ENCODE results near the gene C10orf90. TPM values are rescaled to one million over a fixed set of nuclear protein-coding genes. Genes with fewer than 3 reads are reported as not detected.

Gene C10orf90
- total and polyA plus RNA-seq, 4 donors, result 1.7 to 3.4 (median 3.2) TPM

DNA sequence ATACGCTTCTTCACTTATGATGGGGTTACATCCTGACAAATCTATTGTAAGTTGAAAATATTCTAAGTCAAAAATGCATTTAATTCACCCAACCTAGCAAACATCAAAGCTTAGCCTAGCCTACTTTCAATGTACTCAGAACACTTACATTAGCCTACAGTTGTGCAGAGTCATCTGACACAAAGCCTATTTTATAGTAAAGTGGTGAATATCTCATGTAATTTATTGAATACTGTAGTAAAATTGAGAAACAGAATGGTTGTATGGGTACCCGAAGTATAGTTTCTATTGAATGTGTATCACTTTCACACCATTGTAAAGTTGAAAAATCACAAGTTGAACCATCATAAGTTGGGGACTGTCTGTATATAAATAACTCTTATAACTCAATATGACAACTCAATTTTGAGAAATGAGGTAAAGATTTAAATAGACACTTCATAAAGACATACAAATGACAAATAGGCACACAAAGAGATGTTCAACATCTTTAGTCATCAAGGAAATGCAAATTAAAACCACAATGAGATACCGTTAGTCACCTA lies 73.9 kb downstream of the C10orf90 start:
- Histone ChIP-seq H3K36me3 (ENCODE audit: control insufficient read depth, insufficient read depth, low read length) (no peaks in the 10 kb centered on the region), H3K4me3 (ENCODE audit: low read depth, low read length) (no peak overlapping the region), H3K27me3 (ENCODE audit: control insufficient read depth, insufficient read depth, low read length) (no peaks in the 10 kb centered on the region), H3K4me1 (ENCODE audit: control insufficient read depth, insufficient read depth, low read length) (peaks cover 3% of the 10 kb centered on the region), H3K9me3 (ENCODE audit: control insufficient read depth, insufficient read depth, low read length) (no peaks in the 10 kb centered on the region), H3K27ac (ENCODE audit: low read depth, low read length) (no peak overlapping the region)
- no CpG with 5 or more reads among the region's 3 CpGs for WGBS (ENCODE audit: insufficient coverage)
- no peak for DNase-seq (ENCODE audit: low read depth in 4 of 6, low spot score in 6 of 6)

DNA sequence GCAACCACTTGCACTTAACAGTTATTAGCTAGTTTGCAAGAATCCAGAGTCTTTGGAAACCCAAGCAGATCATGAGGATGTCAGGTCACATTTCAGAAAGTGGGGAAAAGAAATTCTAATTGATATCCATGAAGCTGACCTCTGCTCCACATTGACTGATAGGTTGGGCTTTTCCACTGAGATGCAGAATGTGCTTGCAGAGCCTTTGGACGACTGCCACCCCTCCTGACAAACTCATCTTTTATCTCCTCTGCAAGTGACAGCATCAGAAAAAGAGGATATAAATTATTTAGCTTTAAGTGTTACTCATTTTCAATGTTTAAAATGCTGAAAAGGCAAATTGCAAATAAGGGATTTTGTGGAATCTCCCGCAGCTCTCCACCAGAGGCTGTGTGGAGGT lies 75.3 kb downstream of the C10orf90 start:
- Histone ChIP-seq H3K9me3 (ENCODE audit: control insufficient read depth, insufficient read depth, low read length) (no peaks in the 10 kb centered on the region), H3K4me1 (ENCODE audit: control insufficient read depth, insufficient read depth, low read length) (peaks cover 3% of the 10 kb centered on the region), H3K36me3 (ENCODE audit: control insufficient read depth, insufficient read depth, low read length) (no peaks in the 10 kb centered on the region), H3K4me3 (ENCODE audit: low read depth, low read length) (no peak overlapping the region), H3K27ac (ENCODE audit: low read depth, low read length) (no peak overlapping the region), H3K27me3 (ENCODE audit: control insufficient read depth, insufficient read depth, low read length) (no peaks in the 10 kb centered on the region)
- no peak for DNase-seq (ENCODE audit: low read depth in 4 of 6, low spot score in 6 of 6)
- no CpG with 5 or more reads among the region's 2 CpGs for WGBS (ENCODE audit: insufficient coverage)

DNA sequence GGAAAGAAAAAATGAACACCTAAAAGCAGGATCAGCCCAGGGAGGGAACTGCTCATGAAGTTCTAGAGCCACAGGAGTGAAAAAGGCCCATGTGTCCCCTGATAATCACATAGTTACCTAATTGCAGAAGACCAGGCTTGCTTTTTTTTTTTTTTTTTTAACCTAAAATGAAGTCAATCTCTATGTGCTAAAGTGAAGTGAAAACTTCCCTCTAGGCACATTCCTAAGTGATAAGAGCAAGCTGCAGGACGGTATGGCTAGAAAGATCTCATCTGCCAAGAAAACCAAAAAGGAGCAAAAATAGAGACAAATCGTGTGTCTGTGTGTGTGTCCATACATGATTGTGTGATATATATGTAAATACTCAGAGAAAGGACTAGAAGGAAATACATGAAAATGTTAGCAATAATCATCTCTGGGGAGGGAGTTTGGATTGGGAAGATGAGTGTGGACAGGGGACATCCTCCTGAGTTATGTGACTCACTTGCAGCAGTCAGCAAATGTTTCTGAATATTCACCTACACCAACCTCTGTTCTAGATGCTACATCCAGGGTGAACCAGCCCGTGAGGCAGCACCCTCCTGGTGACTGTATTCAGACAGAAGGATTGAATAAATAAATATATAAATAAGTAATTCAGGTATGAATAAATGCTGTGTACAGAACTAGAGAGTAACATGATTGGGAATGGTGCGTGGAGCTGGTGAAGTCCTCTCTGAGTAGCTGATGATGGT lies 76.4 kb downstream of the C10orf90 start:
- DNase-seq (ENCODE audit: low read depth in 4 of 6, low spot score in 6 of 6), result no peak
- WGBS (ENCODE audit: insufficient coverage), result 100% methylated on average over 1 of the region's 4 CpGs
- no peaks in the 10 kb centered on the region for H3K4me1 ChIP-seq (ENCODE audit: control insufficient read depth, insufficient read depth, low read length)
- H3K27me3 ChIP-seq (ENCODE audit: control insufficient read depth, insufficient read depth, low read length), result no peaks in the 10 kb centered on the region
- no peak overlapping the region for H3K27ac ChIP-seq (ENCODE audit: low read depth, low read length)
- H3K36me3 ChIP-seq (ENCODE audit: control insufficient read depth, insufficient read depth, low read length), result no peaks in the 10 kb centered on the region
- H3K4me3 ChIP-seq (ENCODE audit: low read depth, low read length), result no peak overlapping the region
- H3K9me3 ChIP-seq (ENCODE audit: control insufficient read depth, insufficient read depth, low read length), result no peaks in the 10 kb centered on the region

DNA sequence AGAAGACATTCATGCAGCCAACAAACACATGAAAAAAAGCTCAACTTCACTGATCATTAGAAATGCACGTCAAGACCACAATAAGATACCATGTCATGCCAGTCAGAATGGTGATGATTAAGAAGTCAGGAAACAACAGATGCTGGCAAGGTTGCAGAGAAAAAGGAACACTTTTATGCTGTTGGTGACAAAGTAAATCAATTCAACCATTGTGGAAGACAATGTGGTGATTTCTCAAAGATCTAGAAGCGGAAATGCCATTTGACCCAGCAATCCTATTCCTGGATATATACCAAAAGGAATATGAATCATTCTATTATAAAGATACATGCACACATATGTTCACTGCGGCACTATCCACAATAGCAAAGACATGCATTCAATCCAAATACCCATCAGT lies 77.6 kb downstream of the C10orf90 start:
- Histone ChIP-seq H3K27ac (ENCODE audit: low read depth, low read length) (no peak overlapping the region), H3K9me3 (ENCODE audit: control insufficient read depth, insufficient read depth, low read length) (no peaks in the 10 kb centered on the region), H3K4me1 (ENCODE audit: control insufficient read depth, insufficient read depth, low read length) (no peaks in the 10 kb centered on the region), H3K36me3 (ENCODE audit: control insufficient read depth, insufficient read depth, low read length) (no peaks in the 10 kb centered on the region), H3K27me3 (ENCODE audit: control insufficient read depth, insufficient read depth, low read length) (no peaks in the 10 kb centered on the region), H3K4me3 (ENCODE audit: low read depth, low read length) (no peak overlapping the region)
- no peak for DNase-seq (ENCODE audit: low read depth in 4 of 6, low spot score in 6 of 6)
- no CpG with 5 or more reads among the region's 3 CpGs for WGBS (ENCODE audit: insufficient coverage)

DNA sequence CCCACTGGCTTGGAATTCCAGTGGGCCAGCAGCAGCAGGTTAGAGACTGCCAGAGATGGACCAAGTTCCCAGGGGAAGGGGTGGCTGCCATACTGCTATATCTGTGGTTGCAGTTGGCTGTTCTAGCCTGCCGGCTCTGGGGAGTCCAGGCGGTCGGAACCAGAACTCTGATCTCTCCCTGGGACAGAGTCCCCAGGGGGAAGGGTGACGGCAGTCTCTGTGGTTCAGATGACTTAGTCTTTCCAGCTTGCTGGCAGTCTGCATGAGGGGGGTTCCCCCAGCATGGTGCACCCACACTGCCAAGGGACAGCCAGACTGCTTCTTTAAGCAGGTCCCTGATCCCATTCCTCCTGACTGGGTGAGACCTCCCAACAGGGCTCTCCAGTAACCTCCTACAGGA lies 82.5 kb downstream of the C10orf90 start:
- Histone ChIP-seq H3K27ac (ENCODE audit: low read depth, low read length) (no peak overlapping the region), H3K9me3 (ENCODE audit: control insufficient read depth, insufficient read depth, low read length) (no peaks in the 10 kb centered on the region), H3K4me3 (ENCODE audit: low read depth, low read length) (no peak overlapping the region), H3K27me3 (ENCODE audit: control insufficient read depth, insufficient read depth, low read length) (no peaks in the 10 kb centered on the region), H3K36me3 (ENCODE audit: control insufficient read depth, insufficient read depth, low read length) (no peaks in the 10 kb centered on the region), H3K4me1 (ENCODE audit: control insufficient read depth, insufficient read depth, low read length) (no peaks in the 10 kb centered on the region)
- WGBS (ENCODE audit: insufficient coverage), result 100% methylated on average over 4 of the region's 4 CpGs
- DNase-seq (ENCODE audit: low read depth in 4 of 6, low spot score in 6 of 6), result no peak

- 98% methylated on average over 5 of the region's 5 CpGs for WGBS (ENCODE audit: insufficient coverage)
- Histone ChIP-seq H3K36me3 (ENCODE audit: control insufficient read depth, insufficient read depth, low read length) (no peaks in the 10 kb centered on the region), H3K4me1 (ENCODE audit: control insufficient read depth, insufficient read depth, low read length) (no peaks in the 10 kb centered on the region), H3K27ac (ENCODE audit: low read depth, low read length) (no peak overlapping the region), H3K27me3 (ENCODE audit: control insufficient read depth, insufficient read depth, low read length) (no peaks in the 10 kb centered on the region), H3K4me3 (ENCODE audit: low read depth, low read length) (no peak overlapping the region), H3K9me3 (ENCODE audit: control insufficient read depth, insufficient read depth, low read length) (no peaks in the 10 kb centered on the region)
- no peak for DNase-seq (ENCODE audit: low read depth in 4 of 6, low spot score in 6 of 6)
Measured at GRCh38 chr10:126586878-126587277, 83.6 kb downstream of the C10orf90 start.

DNA sequence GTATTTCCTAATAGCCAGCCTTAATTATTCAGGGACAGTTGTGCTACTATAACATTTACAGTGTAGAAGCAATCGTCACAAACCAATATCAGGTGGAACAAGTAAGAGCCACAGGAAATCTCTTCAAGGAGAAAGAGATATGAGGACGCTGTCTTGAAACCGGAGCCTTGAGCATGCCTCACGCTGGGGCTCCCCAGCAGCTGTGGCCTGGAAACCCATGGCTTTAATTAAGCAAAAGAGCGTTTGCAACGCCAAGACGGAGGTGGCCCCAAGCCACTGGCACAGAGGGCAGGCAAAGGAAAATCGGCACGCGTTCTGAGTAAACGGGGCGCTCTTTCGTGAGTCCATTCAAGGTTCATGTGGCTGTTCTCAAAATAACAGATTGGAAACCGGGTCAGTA lies 84.4 kb downstream of the C10orf90 start:
- 68% methylated on average over 13 of the region's 14 CpGs for WGBS (ENCODE audit: insufficient coverage)

GRCh38 chr10:126585249-126586017 lies 85.1 kb downstream of the C10orf90 start:
- DNase-seq (ENCODE audit: low read depth in 4 of 6, low spot score in 6 of 6), result no peak
- no peaks in the 10 kb centered on the region for H3K4me1 ChIP-seq (ENCODE audit: control insufficient read depth, insufficient read depth, low read length)
- no peaks in the 10 kb centered on the region for H3K9me3 ChIP-seq (ENCODE audit: control insufficient read depth, insufficient read depth, low read length)
- no peaks in the 10 kb centered on the region for H3K27me3 ChIP-seq (ENCODE audit: control insufficient read depth, insufficient read depth, low read length)
- no peak overlapping the region for H3K4me3 ChIP-seq (ENCODE audit: low read depth, low read length)
- WGBS (ENCODE audit: insufficient coverage), result 69% methylated on average over 3 of the region's 6 CpGs
- H3K36me3 ChIP-seq (ENCODE audit: control insufficient read depth, insufficient read depth, low read length), result no peaks in the 10 kb centered on the region
- no peak overlapping the region for H3K27ac ChIP-seq (ENCODE audit: low read depth, low read length)

More for the DNA sequence above, 84.4 kb downstream of the C10orf90 start:
- DNase-seq (ENCODE audit: low read depth in 4 of 6, low spot score in 6 of 6), result no peak
- Histone ChIP-seq H3K27me3 (ENCODE audit: control insufficient read depth, insufficient read depth, low read length) (no peaks in the 10 kb centered on the region), H3K36me3 (ENCODE audit: control insufficient read depth, insufficient read depth, low read length) (no peaks in the 10 kb centered on the region), H3K9me3 (ENCODE audit: control insufficient read depth, insufficient read depth, low read length) (no peaks in the 10 kb centered on the region), H3K4me1 (ENCODE audit: control insufficient read depth, insufficient read depth, low read length) (no peaks in the 10 kb centered on the region), H3K4me3 (ENCODE audit: low read depth, low read length) (no peak overlapping the region), H3K27ac (ENCODE audit: low read depth, low read length) (no peak overlapping the region)

DNA sequence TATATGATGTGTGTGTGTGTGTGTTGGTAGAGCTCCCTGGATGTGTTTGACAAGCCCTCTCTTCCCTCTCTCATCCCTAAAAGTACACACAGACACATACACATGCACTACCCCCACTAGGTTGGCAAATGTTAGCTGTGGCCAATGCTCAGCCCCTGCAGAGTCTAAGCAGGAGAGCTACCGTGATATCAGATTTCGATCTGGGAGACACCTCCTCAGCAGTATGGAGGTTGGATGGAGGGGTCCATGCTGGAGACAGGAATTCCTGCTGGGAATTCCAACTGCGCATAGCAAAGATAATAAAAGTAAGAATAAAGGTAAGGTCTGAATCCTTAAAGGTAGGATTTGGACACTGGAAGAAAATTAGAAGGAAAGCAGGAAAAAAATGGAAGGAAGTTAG lies 85.7 kb downstream of the C10orf90 start:
- H3K4me3 ChIP-seq (ENCODE audit: low read depth, low read length), result no peak overlapping the region
- no peaks in the 10 kb centered on the region for H3K36me3 ChIP-seq (ENCODE audit: control insufficient read depth, insufficient read depth, low read length)
- H3K27me3 ChIP-seq (ENCODE audit: control insufficient read depth, insufficient read depth, low read length), result no peaks in the 10 kb centered on the region
- H3K4me1 ChIP-seq (ENCODE audit: control insufficient read depth, insufficient read depth, low read length), result no peaks in the 10 kb centered on the region
- WGBS (ENCODE audit: insufficient coverage), result 73% methylated on average over 3 of the region's 3 CpGs
- H3K27ac ChIP-seq (ENCODE audit: low read depth, low read length), result no peak overlapping the region
- DNase-seq (ENCODE audit: low read depth in 4 of 6, low spot score in 6 of 6), result no peak
- no peaks in the 10 kb centered on the region for H3K9me3 ChIP-seq (ENCODE audit: control insufficient read depth, insufficient read depth, low read length)
